Stomach smooth muscle (tissue), 2 donors: ENCODE data around the gene TRIM73.
"Not testable (repeated sequence)": the region's sequence is repeated elsewhere in the genome, so short reads cannot be mapped to it uniquely, and the experiment has no call there.

Experiments used
- H3K27ac ChIP-seq: one replicate; pipeline ENCODE4 v1.7.0; 2013; ENCODE audit warnings: mild to moderate bottlenecking, low read length, inconsistent platforms
- H3K27me3 ChIP-seq, 2 donors: one replicate each; pipeline ENCODE4 v1.7.0; 2013; ENCODE audit warnings: low read length in 2 of 2; ENCODE audit not compliant: insufficient read depth in 2 of 2, control insufficient read depth in 1 of 2
- H3K36me3 ChIP-seq, 2 donors: one replicate each; pipeline ENCODE4 v1.7.0; 2013; ENCODE audit warnings: low read length in 2 of 2; ENCODE audit not compliant: control insufficient read depth in 2 of 2, insufficient read depth in 2 of 2
- H3K4me1 ChIP-seq: one replicate; pipeline ENCODE4 v1.7.0; 2013; ENCODE audit warnings: low read length; ENCODE audit not compliant: control insufficient read depth, insufficient read depth
- H3K4me3 ChIP-seq, 2 donors: one replicate each; pipeline ENCODE4 v1.7.0; 2013; ENCODE audit warnings: low read length in 2 of 2
- H3K9ac ChIP-seq, 2 donors: one replicate each; pipeline ENCODE4 v1.7.0; 2013; ENCODE audit warnings: low read length in 2 of 2, mild to moderate bottlenecking in 1 of 2
- H3K9me3 ChIP-seq, 2 donors: one replicate each; pipeline ENCODE4 v1.7.0; 2013; ENCODE audit warnings: low read length in 2 of 2; ENCODE audit not compliant: control insufficient read depth in 2 of 2
- donor health status: healthy.
- donor health status: Pancreatic carcinoma.

The TRIM73 gene

GRCh38 chr7:75395329-75395728, at the start of gene TRIM73:
Gene TRIM73, plus strand, starts transcription at chr7:75395629. Its CDS starts 3,305 bp downstream, at chr7:75398934.
- H3K27me3 ChIP-seq, H3K9ac ChIP-seq, H3K4me3 ChIP-seq, H3K9me3 ChIP-seq, H3K36me3 ChIP-seq, H3K4me1 ChIP-seq, H3K27ac ChIP-seq: not testable (repeated sequence)

- H3K27me3 ChIP-seq, H3K27ac ChIP-seq, H3K36me3 ChIP-seq, H3K9me3 ChIP-seq, H3K9ac ChIP-seq, H3K4me1 ChIP-seq, H3K4me3 ChIP-seq: not testable (repeated sequence)
These were observed 36.5 kb upstream of the TRIM73 start for GRCh38 chr7:75358671-75359541.

GRCh38 chr7:75359542-75359848, 35.9 kb upstream of the TRIM73 start:
- H3K36me3 ChIP-seq, H3K27me3 ChIP-seq, H3K4me3 ChIP-seq, H3K9ac ChIP-seq, H3K9me3 ChIP-seq, H3K4me1 ChIP-seq, H3K27ac ChIP-seq: not testable (repeated sequence)

- not testable (repeated sequence) for H3K9ac ChIP-seq, H3K36me3 ChIP-seq, H3K9me3 ChIP-seq, H3K27ac ChIP-seq, H3K27me3 ChIP-seq, H3K4me3 ChIP-seq, H3K4me1 ChIP-seq
These were observed 31.4 kb upstream of the TRIM73 start for GRCh38 chr7:75364079-75364478.

GRCh38 chr7:75366643-75367042, 28.8 kb upstream of the TRIM73 start:
- not testable (repeated sequence) for H3K27me3 ChIP-seq, H3K4me3 ChIP-seq, H3K4me1 ChIP-seq, H3K9ac ChIP-seq, H3K9me3 ChIP-seq, H3K27ac ChIP-seq, H3K36me3 ChIP-seq

- H3K36me3 ChIP-seq, H3K9ac ChIP-seq, H3K4me1 ChIP-seq, H3K27ac ChIP-seq, H3K9me3 ChIP-seq, H3K4me3 ChIP-seq, H3K27me3 ChIP-seq: not testable (repeated sequence)
These were observed 28.1 kb upstream of the TRIM73 start for GRCh38 chr7:75367313-75367712.

GRCh38 chr7:75374144-75374518, 21.3 kb upstream of the TRIM73 start:
- H3K4me3 ChIP-seq, H3K9ac ChIP-seq, H3K4me1 ChIP-seq, H3K36me3 ChIP-seq, H3K9me3 ChIP-seq, H3K27ac ChIP-seq, H3K27me3 ChIP-seq: not testable (repeated sequence)

- not testable (repeated sequence) for H3K27me3 ChIP-seq, H3K9me3 ChIP-seq, H3K9ac ChIP-seq
These were observed 20.7 kb upstream of the TRIM73 start for GRCh38 chr7:75374519-75375317.

GRCh38 chr7:75393194-75393593, 2.2 kb upstream of the TRIM73 start:
- not testable (repeated sequence) for H3K4me3 ChIP-seq, H3K27me3 ChIP-seq, H3K36me3 ChIP-seq, H3K9me3 ChIP-seq, H3K9ac ChIP-seq, H3K4me1 ChIP-seq, H3K27ac ChIP-seq

More at GRCh38 chr7:75374519-75375317, 20.7 kb upstream of the TRIM73 start:
- H3K36me3 ChIP-seq, H3K4me1 ChIP-seq, H3K4me3 ChIP-seq, H3K27ac ChIP-seq: not testable (repeated sequence)

GRCh38 chr7:75397865-75398264, 2.4 kb downstream of the TRIM73 start:
- H3K27me3 ChIP-seq, H3K4me3 ChIP-seq, H3K4me1 ChIP-seq, H3K9ac ChIP-seq, H3K36me3 ChIP-seq, H3K27ac ChIP-seq, H3K9me3 ChIP-seq: not testable (repeated sequence)
